ENCODE results near the gene FIBCD1.

The FIBCD1 gene

DNA sequence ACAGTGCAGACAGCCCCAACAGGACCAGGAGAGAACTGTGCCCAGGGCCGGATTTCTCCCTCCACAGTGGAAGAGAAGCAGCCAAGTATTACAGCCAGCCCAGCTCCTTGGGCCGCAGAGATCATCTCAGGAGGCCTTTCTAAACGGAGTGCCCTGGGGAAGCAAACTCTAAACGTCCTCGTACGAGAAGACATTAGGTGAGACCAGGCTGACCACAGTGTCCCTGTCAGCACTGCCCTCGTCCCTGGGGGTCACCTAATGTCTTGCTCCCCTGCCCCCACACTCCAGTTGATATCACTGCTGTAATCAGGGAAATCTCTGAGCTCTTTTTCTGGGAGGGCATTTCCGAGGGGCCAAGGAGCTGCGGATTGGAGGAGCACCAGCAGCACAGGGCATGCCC is 48.9 kb downstream of the FIBCD1 start:
- H3K9me2 ChIP-seq (ENCODE audit: low read depth, low read length), result no peaks in the 10 kb centered on the region
- H3K4me2 ChIP-seq (ENCODE audit: low read length), result no peak overlapping the region
- no peaks in the 10 kb centered on the region for H3K4me1 ChIP-seq (ENCODE audit: insufficient read depth, low read length, severe bottlenecking)
- no peaks in the 10 kb centered on the region for H3F3A ChIP-seq (ENCODE audit: insufficient read depth, low read length)
- no peaks in the 10 kb centered on the region for H3K27me3 ChIP-seq (ENCODE audit: insufficient read depth, low read length)
- no peaks in the 10 kb centered on the region for H3K9me3 ChIP-seq (ENCODE audit: low read length)
- H3K9ac ChIP-seq (ENCODE audit: low read length), result no peak overlapping the region
- no peaks in the 10 kb centered on the region for H3K79me2 ChIP-seq (ENCODE audit: insufficient read depth, low read length)
- no peak overlapping the region for H3K4me3 ChIP-seq (ENCODE audit: low read depth, low read length, poor library complexity, severe bottlenecking)
- H3K36me3 ChIP-seq (ENCODE audit: insufficient read depth, low read length), result no peaks in the 10 kb centered on the region
- no peak overlapping the region for H2AFZ ChIP-seq (ENCODE audit: low read length)
- TF ChIP-seq, protein P1, sequence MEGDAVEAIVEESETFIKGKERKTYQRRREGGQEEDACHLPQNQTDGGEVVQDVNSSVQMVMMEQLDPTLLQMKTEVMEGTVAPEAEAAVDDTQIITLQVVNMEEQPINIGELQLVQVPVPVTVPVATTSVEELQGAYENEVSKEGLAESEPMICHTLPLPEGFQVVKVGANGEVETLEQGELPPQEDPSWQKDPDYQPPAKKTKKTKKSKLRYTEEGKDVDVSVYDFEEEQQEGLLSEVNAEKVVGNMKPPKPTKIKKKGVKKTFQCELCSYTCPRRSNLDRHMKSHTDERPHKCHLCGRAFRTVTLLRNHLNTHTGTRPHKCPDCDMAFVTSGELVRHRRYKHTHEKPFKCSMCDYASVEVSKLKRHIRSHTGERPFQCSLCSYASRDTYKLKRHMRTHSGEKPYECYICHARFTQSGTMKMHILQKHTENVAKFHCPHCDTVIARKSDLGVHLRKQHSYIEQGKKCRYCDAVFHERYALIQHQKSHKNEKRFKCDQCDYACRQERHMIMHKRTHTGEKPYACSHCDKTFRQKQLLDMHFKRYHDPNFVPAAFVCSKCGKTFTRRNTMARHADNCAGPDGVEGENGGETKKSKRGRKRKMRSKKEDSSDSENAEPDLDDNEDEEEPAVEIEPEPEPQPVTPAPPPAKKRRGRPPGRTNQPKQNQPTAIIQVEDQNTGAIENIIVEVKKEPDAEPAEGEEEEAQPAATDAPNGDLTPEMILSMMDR (IDR thresholded peaks at IDR 0.05; ENCODE audit: low read length), result no peak
- TF ChIP-seq EZH2 (IDR thresholded peaks at IDR 0.05; ENCODE audit: borderline replicate concordance, low read length), result no peak
- no peak overlapping the region for H3K27ac ChIP-seq (ENCODE audit: low read depth, low read length, poor library complexity, severe bottlenecking)
- no peaks in the 10 kb centered on the region for H4K20me1 ChIP-seq (ENCODE audit: insufficient read depth, low read length)

DNA sequence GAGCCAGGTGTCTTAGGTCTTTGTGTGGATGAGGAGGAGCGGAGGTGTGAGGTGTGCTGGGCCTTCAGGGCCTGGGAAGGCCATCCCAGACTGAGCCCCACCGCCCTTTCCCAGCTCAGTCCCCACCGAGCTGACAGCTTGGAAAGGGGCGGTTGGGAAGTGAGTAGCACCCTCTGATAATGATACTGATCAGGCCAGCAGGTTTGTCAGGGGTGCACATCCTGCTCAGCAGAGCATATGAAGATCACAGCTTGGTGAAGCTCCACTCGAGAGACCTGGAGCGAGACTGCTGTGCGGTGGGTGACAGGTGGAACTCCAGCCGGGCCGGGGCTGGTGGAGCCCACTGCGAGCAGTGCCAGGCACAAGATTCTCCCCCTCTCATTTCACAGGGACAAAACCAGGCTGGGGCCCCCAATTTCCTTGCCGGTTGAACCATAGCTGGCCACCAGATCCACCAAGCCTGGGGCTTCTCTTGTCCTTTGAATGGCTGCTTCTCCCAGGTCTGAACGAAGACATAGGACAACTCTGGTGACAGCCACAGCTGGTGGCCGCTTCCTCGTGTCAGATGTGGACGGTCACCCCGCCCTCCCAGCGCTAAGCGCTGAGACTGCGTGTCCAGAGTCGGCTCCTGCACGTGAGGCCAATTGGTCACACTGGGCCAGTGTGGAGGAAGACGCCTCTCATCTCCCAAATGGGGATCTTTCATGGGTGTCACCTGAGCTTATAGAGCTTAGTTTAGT is 50.7 kb downstream of the FIBCD1 start:
- Histone ChIP-seq H3K4me3 (ENCODE audit: low read depth, low read length, poor library complexity, severe bottlenecking) (no peak overlapping the region), H3K27me3 (ENCODE audit: insufficient read depth, low read length) (no peaks in the 10 kb centered on the region), H3K9me2 (ENCODE audit: low read depth, low read length) (no peaks in the 10 kb centered on the region), H3K9ac (ENCODE audit: low read length) (no peak overlapping the region), H3K79me2 (ENCODE audit: insufficient read depth, low read length) (no peaks in the 10 kb centered on the region), H3K27ac (ENCODE audit: low read depth, low read length, poor library complexity, severe bottlenecking) (no peak overlapping the region), H3K4me1 (ENCODE audit: insufficient read depth, low read length, severe bottlenecking) (no peaks in the 10 kb centered on the region), H3K4me2 (ENCODE audit: low read length) (no peak overlapping the region), H2AFZ (ENCODE audit: low read length) (no peak overlapping the region), H3K36me3 (ENCODE audit: insufficient read depth, low read length) (no peaks in the 10 kb centered on the region), H3F3A (ENCODE audit: insufficient read depth, low read length) (no peaks in the 10 kb centered on the region), H4K20me1 (ENCODE audit: insufficient read depth, low read length) (no peaks in the 10 kb centered on the region), H3K9me3 (ENCODE audit: low read length) (no peaks in the 10 kb centered on the region)
- TF ChIP-seq EZH2 (IDR thresholded peaks at IDR 0.05; ENCODE audit: borderline replicate concordance, low read length), result no peak
- TF ChIP-seq, protein P1 (IDR thresholded peaks at IDR 0.05; ENCODE audit: low read length), result no peak

DNA sequence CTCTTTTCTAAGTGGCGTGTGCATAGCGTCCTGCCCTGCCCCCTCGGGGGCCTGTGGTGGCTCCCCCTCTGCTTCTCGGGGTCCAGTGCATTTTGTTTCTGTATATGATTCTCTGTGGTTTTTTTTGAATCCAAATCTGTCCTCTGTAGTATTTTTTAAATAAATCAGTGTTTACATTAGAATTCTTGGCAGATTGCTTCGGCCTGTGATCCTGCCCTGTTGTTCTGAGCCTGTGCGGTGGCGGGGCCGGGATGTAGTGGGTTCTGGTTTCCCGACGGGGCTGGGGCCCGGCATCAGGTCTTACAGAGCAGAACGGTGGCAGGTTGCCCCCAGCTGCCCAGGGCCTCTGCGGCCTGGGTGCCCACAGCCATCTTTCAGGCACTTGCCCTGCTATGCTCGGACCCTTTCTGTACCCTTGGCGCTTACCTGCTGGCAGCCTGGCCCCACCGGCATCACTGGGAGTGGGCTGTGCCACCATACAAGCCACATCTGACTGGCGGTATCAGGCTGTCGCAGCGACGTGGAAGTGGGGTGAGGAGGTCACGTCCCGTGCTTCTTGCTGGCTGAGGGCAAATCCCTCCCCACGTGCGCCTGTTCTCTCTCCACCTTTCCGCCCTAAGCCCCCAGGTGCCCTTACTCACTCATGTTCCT is 51.4 kb downstream of the FIBCD1 start:
- no peaks in the 10 kb centered on the region for H3F3A ChIP-seq (ENCODE audit: insufficient read depth, low read length)
- no peaks in the 10 kb centered on the region for H3K36me3 ChIP-seq (ENCODE audit: insufficient read depth, low read length)
- no peak overlapping the region for H2AFZ ChIP-seq (ENCODE audit: low read length)

More for the DNA sequence above, 51.4 kb downstream of the FIBCD1 start:
- no peak overlapping the region for H3K4me3 ChIP-seq (ENCODE audit: low read depth, low read length, poor library complexity, severe bottlenecking)
- H3K79me2 ChIP-seq (ENCODE audit: insufficient read depth, low read length), result no peaks in the 10 kb centered on the region
- H3K4me2 ChIP-seq (ENCODE audit: low read length), result no peak overlapping the region
- H3K4me1 ChIP-seq (ENCODE audit: insufficient read depth, low read length, severe bottlenecking), result no peaks in the 10 kb centered on the region
- no peaks in the 10 kb centered on the region for H3K27me3 ChIP-seq (ENCODE audit: insufficient read depth, low read length)
- no peak overlapping the region for H3K27ac ChIP-seq (ENCODE audit: low read depth, low read length, poor library complexity, severe bottlenecking)
- no peaks in the 10 kb centered on the region for H3K9me3 ChIP-seq (ENCODE audit: low read length)
- H4K20me1 ChIP-seq (ENCODE audit: insufficient read depth, low read length), result no peaks in the 10 kb centered on the region
- H3K9me2 ChIP-seq (ENCODE audit: low read depth, low read length), result no peaks in the 10 kb centered on the region
- TF ChIP-seq, protein P1 (IDR thresholded peaks at IDR 0.05; ENCODE audit: low read length), result no peak
- TF ChIP-seq EZH2 (IDR thresholded peaks at IDR 0.05; ENCODE audit: borderline replicate concordance, low read length), result no peak
- no peak overlapping the region for H3K9ac ChIP-seq (ENCODE audit: low read length)
